OCI-LY7 (cell line): ENCODE results near the gene IARS2. TPM values are rescaled to one million over a fixed set of nuclear protein-coding genes. Genes with fewer than 3 reads are reported as not detected.

ENCODE experiments used
- BruUV-seq: library from RNA; stranded (reverse); fragments of 400-500 nt; replicated peaks from 2 replicates; lab custom pipeline; 2021; lab: Mats Ljungman, UMichigan
- CTCF ChIA-PET: fragments of 300-600 bp; sonication (Branson Sonifier 250); formaldehyde crosslinking; loops from one replicate; lab custom pipeline; 2022; ENCODE audit warnings: antibody characterized with exemption; ENCODE audit not compliant: unreplicated experiment; lab: Charles Lee
- POLR2A ChIA-PET: fragments of 300-600 bp; sonication (Branson Sonifier 250); formaldehyde crosslinking; loops from one replicate; lab custom pipeline; 2022; ENCODE audit warnings: antibody characterized with exemption; lab: Charles Lee
- DNase-seq: peaks from one replicate; pipeline ENCODE4 v3.0.0-alpha.2; 2015; ENCODE audit warnings: low spot score
- H2AFZ ChIP-seq: fragments of 200-600 bp; sonication (generic), shearing (Covaris generic); 2 replicates; pipeline ENCODE4 v1.6.1; 2014; ENCODE audit warnings: mild to moderate bottlenecking, antibody characterized with exemption, low read length, moderate library complexity
- H3K27ac ChIP-seq: fragments of 200-600 bp; sonication (generic); 2 replicates; pipeline ENCODE4 v1.5.1; 2014; ENCODE audit warnings: mixed run types, low read depth, mild to moderate bottlenecking, moderate library complexity, low read length, inconsistent platforms; ENCODE audit not compliant: poor library complexity, severe bottlenecking
- H3K36me3 ChIP-seq: fragments of 200-600 bp; sonication (generic); 2 replicates; pipeline ENCODE4 v1.6.1; 2014; ENCODE audit warnings: mild to moderate bottlenecking, antibody characterized with exemption, low read length, moderate library complexity, mixed read lengths; ENCODE audit not compliant: insufficient read depth
- H3K4me1 ChIP-seq: fragments of 200-600 bp; sonication (generic); 2 replicates; pipeline ENCODE4 v1.5.1; 2014; ENCODE audit warnings: mild to moderate bottlenecking, low read length; ENCODE audit not compliant: insufficient read depth, poor library complexity, severe bottlenecking
- H3K4me2 ChIP-seq: fragments of 200-600 bp; sonication (generic); 2 replicates; pipeline ENCODE4 v1.6.1; 2014; ENCODE audit warnings: mild to moderate bottlenecking, low read length
- H3K4me3 ChIP-seq: fragments of 200-600 bp; sonication (generic); 2 replicates; pipeline ENCODE4 v1.5.1; 2014; ENCODE audit warnings: mild to moderate bottlenecking, low read depth, low read length; ENCODE audit not compliant: poor library complexity, severe bottlenecking
- H3K79me2 ChIP-seq: fragments of 200-600 bp; sonication (generic); 2 replicates; pipeline ENCODE4 v1.6.1; 2016; ENCODE audit warnings: low read depth, mild to moderate bottlenecking, low read length, moderate library complexity, mixed read lengths; ENCODE audit not compliant: insufficient read depth
- H3K9me2 ChIP-seq: fragments of 200-600 bp; sonication (generic); 2 replicates; pipeline ENCODE4 v1.6.1; 2016; ENCODE audit warnings: mild to moderate bottlenecking, low read length, mixed read lengths; ENCODE audit not compliant: insufficient read depth
- H3K9me3 ChIP-seq: fragments of 200-600 bp; sonication (generic); 2 replicates; pipeline ENCODE4 v1.6.1; 2014; ENCODE audit warnings: mild to moderate bottlenecking, mixed run types, low read length, mixed read lengths
- H4K20me1 ChIP-seq: fragments of 200-600 bp; sonication (generic); 2 replicates; pipeline ENCODE4 v1.6.1; 2014; ENCODE audit warnings: mild to moderate bottlenecking, antibody characterized with exemption, low read length, moderate library complexity, mixed read lengths; ENCODE audit not compliant: insufficient read depth
- CTCF ChIP-seq: fragments of 200-600 bp; sonication (generic); conservative IDR thresholded peaks from 2 replicates; pipeline ENCODE4 v1.5.1; 2014; ENCODE audit warnings: mild to moderate bottlenecking, antibody characterized with exemption, low read length, moderate library complexity, mixed read lengths
- EZH2phosphoT487 ChIP-seq: fragments of 200-600 bp; sonication (generic); IDR thresholded peaks from 2 replicates; pipeline ENCODE4 v1.6.1; 2018; ENCODE audit warnings: low read depth, borderline replicate concordance, mild to moderate bottlenecking, mixed run types, antibody characterized with exemption, low read length, moderate library complexity, mixed read lengths
- intact Hi-C: fragments of 100-400 bp; cut with micrococcal nuclease; formaldehyde crosslinking; loops from one replicate; pipeline ENCODE4 v1.10.0; 2022; ENCODE audit not compliant: unreplicated experiment
- total RNA-seq, 2 experiments: library from RNA; depleted of rRNA in 1 of 2; stranded (reverse); fragments of >200 nt in 1 of 2; shearing (Covaris generic) in 1 of 2; gene quantifications; 2 replicates each; pipeline ENCODE4 v1.2.3, GENCODE V29; 2014 to 2022

IARS2 gene
- total RNA-seq, 2 experiments from 2014 or later: 62.6 to 91.3 TPM

- BruUV-seq: no TSS peak
- H4K20me1 ChIP-seq: no peaks in the 10 kb centered on the region
- peaks cover 89% of the 10 kb centered on the region for H3K36me3 ChIP-seq
- no peak overlapping the region for H3K4me3 ChIP-seq
- H3K27ac ChIP-seq: no peak overlapping the region
- ChIA-PET CTCF (no interaction called here), POLR2A (interaction anchor here (0.7 to 1.3 kb wide), 6 partner anchors 9 to 135 kb away, joined by 3 to 5 read pairs (median 3); no protein-coding TSS in a partner anchor)
- H2AFZ ChIP-seq: no peak overlapping the region
- no peaks in the 10 kb centered on the region for H3K9me3 ChIP-seq
- no peaks in the 10 kb centered on the region for H3K9me2 ChIP-seq
- intact Hi-C loops: no loop called here
- no peak overlapping the region for H3K4me2 ChIP-seq
- TF ChIP-seq CTCF (no peak), EZH2phosphoT487 (no peak)
- H3K4me1 ChIP-seq: no peaks in the 10 kb centered on the region
- H3K79me2 ChIP-seq: no peaks in the 10 kb centered on the region
- no peak for DNase-seq
These were observed 50.1 kb downstream of the IARS2 start for GRCh38 chr1:220144051-220144450.

- ChIA-PET POLR2A (interaction anchor here (0.7 to 1.3 kb wide), 8 partner anchors 8 to 354 kb away, joined by 3 to 9 read pairs (median 3); no protein-coding TSS in a partner anchor), CTCF (no interaction called here)
- no peak overlapping the region for H3K4me3 ChIP-seq
- no TSS peak for BruUV-seq
- no peak for TF ChIP-seq EZH2phosphoT487
- no peak for TF ChIP-seq CTCF
- no peak overlapping the region for H2AFZ ChIP-seq
- intact Hi-C loops: no loop called here
- no peak for DNase-seq
- H3K4me1 ChIP-seq: peaks cover 10% of the 10 kb centered on the region
- H3K9me3 ChIP-seq: no peaks in the 10 kb centered on the region
- H3K9me2 ChIP-seq: no peaks in the 10 kb centered on the region
- H4K20me1 ChIP-seq: no peaks in the 10 kb centered on the region
- peaks cover 91% of the 10 kb centered on the region for H3K36me3 ChIP-seq
- H3K79me2 ChIP-seq: no peaks in the 10 kb centered on the region
- peak overlapping the region; percentile 20; the same call in 1 of the 2 replicates for H3K4me2 ChIP-seq
- no peak overlapping the region for H3K27ac ChIP-seq
These were observed 55.8 kb downstream of the IARS2 start for GRCh38 chr1:220149742-220150141.

GRCh38 chr1:220151454-220151853 lies 57.5 kb downstream of the IARS2 start:
- H4K20me1 ChIP-seq: no peaks in the 10 kb centered on the region
- H3K36me3 ChIP-seq: peaks cover 89% of the 10 kb centered on the region
- H3K9me2 ChIP-seq: no peaks in the 10 kb centered on the region
- H3K4me2 ChIP-seq: no peak overlapping the region
- intact Hi-C loops: no loop called here
- POLR2A ChIA-PET: no interaction called here
- TF ChIP-seq EZH2phosphoT487 (no peak), CTCF (no peak)
- no peaks in the 10 kb centered on the region for H3K9me3 ChIP-seq
- no peaks in the 10 kb centered on the region for H3K79me2 ChIP-seq
- peaks cover 10% of the 10 kb centered on the region for H3K4me1 ChIP-seq
- no peak for DNase-seq
- H3K4me3 ChIP-seq: no peak overlapping the region
- H2AFZ ChIP-seq: no peak overlapping the region
- no peak overlapping the region for H3K27ac ChIP-seq
- no TSS peak for BruUV-seq
- CTCF ChIA-PET: no interaction called here
